CD4-positive, CD25-positive, alpha-beta regulatory T cell (primary cell): ENCODE data around the gene TMEM25. TPM values are rescaled to one million over a fixed set of nuclear protein-coding genes. Genes with fewer than 3 reads are reported as not detected.
"Not testable (repeated sequence)": the region's sequence is repeated elsewhere in the genome, so short reads cannot be mapped to it uniquely, and the experiment has no call there.

Experiments
- ATAC-seq, 2 donors: fragments of 150-1000 bp; cut with Tn5 transposase; one replicate each; pipeline ENCODE4 v1.10.0; 2021; ENCODE audit warnings: low read depth in 2 of 2, moderate number of reproducible peaks in 2 of 2, moderate library complexity in 1 of 2
- DNase-seq, 3 donors: peaks; one replicate each; pipeline versions ENCODE4 v3.0.0 to v3.0.0-alpha.2; 2012 to 2022; ENCODE audit warnings: mixed read lengths in 1 of 3
- H3K27ac ChIP-seq: one replicate; pipeline ENCODE4 v1.7.0; 2013; ENCODE audit warnings: mild to moderate bottlenecking, low read length; ENCODE audit not compliant: insufficient read depth, poor library complexity, severe bottlenecking
- H3K27me3 ChIP-seq: one replicate; pipeline ENCODE4 v1.7.0; 2013; ENCODE audit warnings: low read length; ENCODE audit not compliant: control insufficient read depth, insufficient read depth
- H3K36me3 ChIP-seq: one replicate; pipeline ENCODE4 v1.7.0; 2013; ENCODE audit warnings: mild to moderate bottlenecking, low read length, moderate library complexity; ENCODE audit not compliant: control insufficient read depth, insufficient read depth
- H3K4me1 ChIP-seq: 2 replicates; pipeline ENCODE4 v1.7.0; 2013; ENCODE audit warnings: mild to moderate bottlenecking, low read length; ENCODE audit not compliant: insufficient read depth, control insufficient read depth, poor library complexity, severe bottlenecking
- H3K4me3 ChIP-seq: one replicate; pipeline ENCODE4 v1.7.0; 2013; ENCODE audit warnings: low read depth, mild to moderate bottlenecking, low read length, moderate library complexity
- H3K9me3 ChIP-seq, 2 experiments: 1 replicate in 1 of 2; 2 replicates in 1 of 2; pipeline ENCODE4 v1.7.0; 2013; ENCODE audit warnings: low read length in 2 of 2, mild to moderate bottlenecking in 1 of 2, moderate library complexity in 1 of 2; ENCODE audit not compliant: control insufficient read depth in 2 of 2
- H3K27ac Mint-ChIP-seq, 3 donors: one replicate each; pipeline ENCODE4 v1.8.0; 2020 to 2022; ENCODE audit warnings: mild to moderate bottlenecking in 3 of 3, mixed read lengths in 3 of 3, moderate library complexity in 2 of 3
- H3K27me3 Mint-ChIP-seq: one replicate; pipeline ENCODE4 v1.8.0; 2022; ENCODE audit warnings: mild to moderate bottlenecking, mixed read lengths
- H3K36me3 Mint-ChIP-seq: one replicate; pipeline ENCODE4 v1.8.0; 2020; ENCODE audit warnings: mixed read lengths
- H3K4me1 Mint-ChIP-seq, 4 donors: one replicate each; pipeline ENCODE4 v1.8.0; 2020 to 2022; ENCODE audit warnings: mixed read lengths in 4 of 4, mild to moderate bottlenecking in 1 of 4
- H3K4me3 Mint-ChIP-seq, 4 donors: one replicate each; pipeline ENCODE4 v1.8.0; 2020 to 2022; ENCODE audit warnings: mild to moderate bottlenecking in 4 of 4, mixed read lengths in 4 of 4, moderate library complexity in 3 of 4
- H3K9me3 Mint-ChIP-seq, 7 donors: one replicate each; pipeline ENCODE4 v1.8.0; 2020 to 2022; ENCODE audit warnings: mixed read lengths in 7 of 7, mild to moderate bottlenecking in 3 of 7, moderate library complexity in 2 of 7
- polyA plus RNA-seq, 4 donors: library from polyadenylated mRNA; unstranded; fragments of 300-500 nt; fragmentation: Illumina TruSeq; gene quantifications; one replicate each; pipeline ENCODE4 v1.2.3, GENCODE V29; 2021
- total RNA-seq: library from RNA; stranded (reverse); gene quantifications from one replicate; pipeline ENCODE4 v1.2.3, GENCODE V29; 2022

TMEM25 gene
- total and polyA plus RNA-seq, 5 donors from 2014 or later = 10.0 to 17.3 (median 13.8) TPM

GRCh38 chr11:118545533-118545932 lies 14.5 kb downstream of the TMEM25 start:
- DNase-seq (no peak), ATAC-seq (no peak)
- peak overlapping the region in 1 of 3 donors; percentile 3 for H3K27ac Mint-ChIP-seq
- H3K27ac ChIP-seq = no peak overlapping the region
- H3K27me3 Mint-ChIP-seq = no peaks in the 10 kb centered on the region
- no peak overlapping the region for H3K4me3 ChIP-seq
- no peaks in the 10 kb centered on the region for H3K9me3 ChIP-seq
- no peaks in the 10 kb centered on the region for H3K9me3 Mint-ChIP-seq
- H3K36me3 ChIP-seq = peaks cover 8% of the 10 kb centered on the region
- H3K4me1 Mint-ChIP-seq = no peaks in the 10 kb centered on the region
- no peaks in the 10 kb centered on the region for H3K4me1 ChIP-seq
- peaks cover 5% of the 10 kb centered on the region for H3K36me3 Mint-ChIP-seq
- H3K4me3 Mint-ChIP-seq = no peak overlapping the region
- no peaks in the 10 kb centered on the region for H3K27me3 ChIP-seq

- no peak for ATAC-seq
These were observed 16.1 kb downstream of the TMEM25 start for GRCh38 chr11:118547132-118547531.

GRCh38 chr11:118552341-118552740 lies 21.3 kb downstream of the TMEM25 start:
- Mint-ChIP-seq H3K4me1 (peaks cover 0 to 5% (median 0%) of the 10 kb centered on the region in 4 donors), H3K4me3 (no peak overlapping the region), H3K9me3 (no peaks in the 10 kb centered on the region), H3K27ac (peak overlapping the region in 1 of 3 donors; percentile 20), H3K36me3 (peaks cover 35% of the 10 kb centered on the region), H3K27me3 (no peaks in the 10 kb centered on the region)
- DNase-seq (no peak), ATAC-seq (no peak)
- Histone ChIP-seq H3K27me3 (no peaks in the 10 kb centered on the region), H3K36me3 (peaks cover 19% of the 10 kb centered on the region), H3K4me3 (no peak overlapping the region), H3K9me3 (no peaks in the 10 kb centered on the region), H3K4me1 (no peaks in the 10 kb centered on the region), H3K27ac (no peak overlapping the region)

More at GRCh38 chr11:118547132-118547531, 16.1 kb downstream of the TMEM25 start:
- Histone ChIP-seq H3K27me3 (no peaks in the 10 kb centered on the region), H3K9me3 (no peaks in the 10 kb centered on the region), H3K4me1 (no peaks in the 10 kb centered on the region), H3K27ac (no peak overlapping the region), H3K36me3 (peaks cover 15% of the 10 kb centered on the region), H3K4me3 (no peak overlapping the region)
- H3K9me3 Mint-ChIP-seq = no peaks in the 10 kb centered on the region
- no peaks in the 10 kb centered on the region for H3K27me3 Mint-ChIP-seq
- DNase-seq = no peak
- H3K4me1 Mint-ChIP-seq = no peaks in the 10 kb centered on the region
- H3K4me3 Mint-ChIP-seq = no peak overlapping the region
- no peak overlapping the region for H3K27ac Mint-ChIP-seq
- H3K36me3 Mint-ChIP-seq = peaks cover 7% of the 10 kb centered on the region

GRCh38 chr11:118560806-118561205 lies 29.8 kb downstream of the TMEM25 start:
- Mint-ChIP-seq H3K4me1 (peaks cover 6 to 20% (median 10%) of the 10 kb centered on the region in 4 donors), H3K9me3 (no peaks in the 10 kb centered on the region), H3K36me3 (peaks cover 19% of the 10 kb centered on the region), H3K4me3 (no peak overlapping the region), H3K27me3 (no peaks in the 10 kb centered on the region), H3K27ac (no peak overlapping the region)
- DNase-seq (no peak), ATAC-seq (no peak)
- peaks cover 9% of the 10 kb centered on the region for H3K4me1 ChIP-seq
- peaks cover 18% of the 10 kb centered on the region for H3K36me3 ChIP-seq
- H3K9me3 ChIP-seq = no peaks in the 10 kb centered on the region
- H3K4me3 ChIP-seq = no peak overlapping the region
- no peak overlapping the region for H3K27ac ChIP-seq
- no peaks in the 10 kb centered on the region for H3K27me3 ChIP-seq

- Histone ChIP-seq H3K4me1 (peaks cover 9% of the 10 kb centered on the region), H3K4me3 (peak overlapping the region; percentile 97), H3K27me3 (no peaks in the 10 kb centered on the region), H3K9me3 (no peaks in the 10 kb centered on the region), H3K36me3 (no peaks in the 10 kb centered on the region), H3K27ac (no peak overlapping the region)
- ATAC-seq (no peak), DNase-seq (no peak)
- H3K36me3 Mint-ChIP-seq = no peaks in the 10 kb centered on the region
- H3K4me3 Mint-ChIP-seq = peak overlapping the region; percentile 53 to 90 (median 75)
- peak overlapping the region in 2 of 3 donors; percentile 59 to 85 for H3K27ac Mint-ChIP-seq
- no peaks in the 10 kb centered on the region for H3K9me3 Mint-ChIP-seq
- H3K27me3 Mint-ChIP-seq = no peaks in the 10 kb centered on the region
- H3K4me1 Mint-ChIP-seq = peaks cover 6 to 28% (median 13%) of the 10 kb centered on the region in 4 donors
These were observed 34.1 kb downstream of the TMEM25 start for GRCh38 chr11:118565051-118565450.

GRCh38 chr11:118569670-118570069 lies 38.7 kb downstream of the TMEM25 start:
- ATAC-seq (no peak), DNase-seq (no peak)
- peak overlapping the region in 2 of 4 donors; percentile 47 to 94 for H3K4me3 Mint-ChIP-seq
- H3K36me3 ChIP-seq = no peaks in the 10 kb centered on the region
- no peaks in the 10 kb centered on the region for H3K27me3 ChIP-seq
- H3K27me3 Mint-ChIP-seq = peaks cover under 1% of the 10 kb centered on the region
- peak overlapping the region in 1 of 3 donors; percentile 28 for H3K27ac Mint-ChIP-seq
- no peaks in the 10 kb centered on the region for H3K9me3 Mint-ChIP-seq
- H3K9me3 ChIP-seq = no peaks in the 10 kb centered on the region
- no peaks in the 10 kb centered on the region for H3K36me3 Mint-ChIP-seq
- H3K4me3 ChIP-seq = no peak overlapping the region
- H3K27ac ChIP-seq = no peak overlapping the region
- peaks cover 18 to 45% (median 29%) of the 10 kb centered on the region in 4 donors for H3K4me1 Mint-ChIP-seq
- peaks cover 35% of the 10 kb centered on the region for H3K4me1 ChIP-seq

- H3K4me3 ChIP-seq = no peak overlapping the region
- peak overlapping the region; percentile 96 for H3K27ac ChIP-seq
- DNase-seq = no peak
- no peaks in the 10 kb centered on the region for H3K9me3 ChIP-seq
- peak overlapping the region; percentile 6 to 94 (median 45) for H3K4me3 Mint-ChIP-seq
- H3K27me3 ChIP-seq = no peaks in the 10 kb centered on the region
- peaks cover under 1% of the 10 kb centered on the region for H3K36me3 ChIP-seq
- no peaks in the 10 kb centered on the region for H3K36me3 Mint-ChIP-seq
- H3K9me3 Mint-ChIP-seq = no peaks in the 10 kb centered on the region
- ATAC-seq = no peak
- H3K27ac Mint-ChIP-seq = peak overlapping the region in 2 of 3 donors; percentile 94 to 98
- H3K27me3 Mint-ChIP-seq = peaks cover 5% of the 10 kb centered on the region
- H3K4me1 ChIP-seq = peaks cover 37% of the 10 kb centered on the region
- peaks cover 25 to 47% (median 32%) of the 10 kb centered on the region in 4 donors for H3K4me1 Mint-ChIP-seq
These were observed 39.8 kb downstream of the TMEM25 start for GRCh38 chr11:118570787-118571186.

GRCh38 chr11:118571701-118572060 lies 40.7 kb downstream of the TMEM25 start:
- ATAC-seq, H3K27me3 Mint-ChIP-seq, H3K9me3 ChIP-seq, H3K9me3 Mint-ChIP-seq, H3K36me3 Mint-ChIP-seq, H3K36me3 ChIP-seq, H3K27me3 ChIP-seq: not testable (repeated sequence)
- Histone ChIP-seq H3K27ac (peak overlapping the region; percentile 96), H3K4me3 (peak overlapping the region; percentile 89), H3K4me1 (peaks cover 42% of the 10 kb centered on the region)
- peaks cover 32 to 50% (median 36%) of the 10 kb centered on the region in 4 donors for H3K4me1 Mint-ChIP-seq
- DNase-seq = peak in 1 of 3 donors; percentile 10
- peak overlapping the region; percentile 94 to 97 (median 96) for H3K4me3 Mint-ChIP-seq
- peak overlapping the region; percentile 94 to 98 (median 96) for H3K27ac Mint-ChIP-seq
